DND-41 (cell line): Measurements from ENCODE around the gene LCN12.

Experiments used
- EZH2 ChIP-seq: IDR thresholded peaks from 3 replicates; pipeline ENCODE4 v1.6.1; 2012; ENCODE audit warnings: borderline replicate concordance, low read depth, mild to moderate bottlenecking, moderate library complexity, low read length, inconsistent platforms; ENCODE audit not compliant: severe bottlenecking
- TF ChIP-seq, protein P1 (sequence below): IDR thresholded peaks from 2 replicates; pipeline ENCODE4 v1.5.1; 2012; ENCODE audit warnings: borderline replicate concordance, low read length, moderate library complexity, mild to moderate bottlenecking; ENCODE audit not compliant: poor library complexity, severe bottlenecking; ENCODE audit errors: extremely low read depth

DNA sequence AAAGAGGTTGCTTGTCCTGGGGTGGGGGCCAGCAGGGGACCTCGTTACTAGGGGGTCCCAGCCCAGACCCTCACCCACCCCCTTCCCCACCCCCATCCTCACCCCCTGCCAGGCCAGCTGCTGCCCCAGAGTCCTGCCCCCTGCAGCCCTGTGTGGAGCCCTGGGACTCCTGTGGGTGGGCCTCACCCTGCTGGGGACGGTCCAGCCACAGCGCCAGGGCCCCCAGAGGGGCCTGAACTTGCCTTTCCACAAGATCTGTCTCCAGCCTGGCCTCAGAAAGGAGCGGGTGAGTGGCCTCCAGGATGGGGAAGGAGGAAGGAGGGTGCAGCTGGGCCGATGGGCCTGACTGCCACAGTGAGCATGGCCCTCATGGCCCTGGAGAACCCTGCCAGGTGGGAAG, 17.7 kb downstream of the LCN12 start:
- TF ChIP-seq, protein P1, sequence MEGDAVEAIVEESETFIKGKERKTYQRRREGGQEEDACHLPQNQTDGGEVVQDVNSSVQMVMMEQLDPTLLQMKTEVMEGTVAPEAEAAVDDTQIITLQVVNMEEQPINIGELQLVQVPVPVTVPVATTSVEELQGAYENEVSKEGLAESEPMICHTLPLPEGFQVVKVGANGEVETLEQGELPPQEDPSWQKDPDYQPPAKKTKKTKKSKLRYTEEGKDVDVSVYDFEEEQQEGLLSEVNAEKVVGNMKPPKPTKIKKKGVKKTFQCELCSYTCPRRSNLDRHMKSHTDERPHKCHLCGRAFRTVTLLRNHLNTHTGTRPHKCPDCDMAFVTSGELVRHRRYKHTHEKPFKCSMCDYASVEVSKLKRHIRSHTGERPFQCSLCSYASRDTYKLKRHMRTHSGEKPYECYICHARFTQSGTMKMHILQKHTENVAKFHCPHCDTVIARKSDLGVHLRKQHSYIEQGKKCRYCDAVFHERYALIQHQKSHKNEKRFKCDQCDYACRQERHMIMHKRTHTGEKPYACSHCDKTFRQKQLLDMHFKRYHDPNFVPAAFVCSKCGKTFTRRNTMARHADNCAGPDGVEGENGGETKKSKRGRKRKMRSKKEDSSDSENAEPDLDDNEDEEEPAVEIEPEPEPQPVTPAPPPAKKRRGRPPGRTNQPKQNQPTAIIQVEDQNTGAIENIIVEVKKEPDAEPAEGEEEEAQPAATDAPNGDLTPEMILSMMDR: no peak
- TF ChIP-seq EZH2: no peak
